Liver (tissue), 9 donors: ENCODE results near the gene ABCG2. TPM values are rescaled to one million over a fixed set of nuclear protein-coding genes. Genes with fewer than 3 reads are reported as not detected.
A peak's percentile ranks its signal among the peaks of the same experiment; 100 is the strongest.

Source experiments
- DNase-seq: peaks from one replicate; pipeline ENCODE4 v3.0.0-alpha.2; 2017; ENCODE audit warnings: low spot score
- H3K27ac ChIP-seq, 2 donors: one replicate each; pipeline ENCODE4 v1.7.0; 2013; ENCODE audit warnings: inconsistent platforms in 2 of 2, low read length in 2 of 2, control low read depth in 1 of 2, low read depth in 1 of 2, mild to moderate bottlenecking in 1 of 2
- H3K27me3 ChIP-seq, 4 donors: one replicate each; pipeline versions ENCODE4 v1.6.1 to v1.7.0; 2013; ENCODE audit warnings: low read length in 3 of 4, inconsistent platforms in 1 of 4, mild to moderate bottlenecking in 1 of 4, moderate library complexity in 1 of 4; ENCODE audit not compliant: control insufficient read depth in 4 of 4, insufficient read depth in 4 of 4
- H3K36me3 ChIP-seq, 4 donors: one replicate each; pipeline versions ENCODE4 v1.6.1 to v1.7.0; 2013; ENCODE audit warnings: low read length in 3 of 4, mild to moderate bottlenecking in 3 of 4, low read depth in 1 of 4, moderate library complexity in 1 of 4; ENCODE audit not compliant: control insufficient read depth in 4 of 4, insufficient read depth in 3 of 4
- H3K4me1 ChIP-seq, 4 donors: one replicate each; pipeline versions ENCODE4 v1.6.1 to v1.7.0; 2013; ENCODE audit warnings: low read length in 3 of 4, mild to moderate bottlenecking in 3 of 4, moderate library complexity in 1 of 4; ENCODE audit not compliant: control insufficient read depth in 4 of 4, insufficient read depth in 4 of 4
- H3K4me3 ChIP-seq, 3 donors: one replicate each; pipeline versions ENCODE4 v1.6.1 to v1.7.0; 2013; ENCODE audit warnings: low read length in 3 of 3, control low read depth in 1 of 3, low read depth in 1 of 3, mild to moderate bottlenecking in 1 of 3
- H3K9ac ChIP-seq, 2 donors: one replicate each; pipeline ENCODE4 v1.7.0; 2013; ENCODE audit warnings: low read length in 2 of 2, mild to moderate bottlenecking in 2 of 2, moderate library complexity in 2 of 2, control low read depth in 1 of 2, low read depth in 1 of 2
- H3K9me3 ChIP-seq, 4 donors: one replicate each; pipeline versions ENCODE4 v1.6.1 to v1.7.0; 2013; ENCODE audit warnings: low read length in 3 of 4; ENCODE audit not compliant: control insufficient read depth in 4 of 4
- ATF3 ChIP-seq: IDR thresholded peaks from 2 replicates; pipeline ENCODE4 v1.6.1; 2016; ENCODE audit warnings: antibody characterized with exemption
- CTCF ChIP-seq: fragments of 150-350 bp; IDR thresholded peaks from 2 replicates; pipeline ENCODE4 v1.5.1; 2017; ENCODE audit warnings: improper control_type of control experiment, low read depth, low read length; ENCODE audit not compliant: missing input control
- FOXA1 ChIP-seq: IDR thresholded peaks from 2 replicates; pipeline ENCODE4 v1.6.1; 2016; ENCODE audit warnings: antibody characterized with exemption
- FOXA2 ChIP-seq: IDR thresholded peaks from 2 replicates; pipeline ENCODE4 v1.6.1; 2016; ENCODE audit warnings: antibody characterized with exemption
- GABPA ChIP-seq, 2 donors: IDR thresholded peaks in 1 of 2; conservative IDR thresholded peaks in 1 of 2; 2 replicates each; pipeline ENCODE4 v1.6.1; 2016; ENCODE audit warnings: antibody characterized with exemption in 2 of 2, mild to moderate bottlenecking in 1 of 2, moderate library complexity in 1 of 2
- HNF4A ChIP-seq, 2 donors: conservative IDR thresholded peaks; 2 replicates each; pipeline ENCODE4 v1.6.1; 2016; ENCODE audit warnings: antibody characterized with exemption in 2 of 2, mild to moderate bottlenecking in 2 of 2
- HNF4G ChIP-seq: IDR thresholded peaks from 2 replicates; pipeline ENCODE4 v1.6.1; 2016; ENCODE audit warnings: antibody characterized with exemption
- JUND ChIP-seq, 2 donors: IDR thresholded peaks; 2 replicates each; pipeline ENCODE4 v1.6.1; 2016; ENCODE audit warnings: antibody characterized with exemption in 2 of 2
- MAX ChIP-seq: IDR thresholded peaks from 2 replicates; pipeline ENCODE4 v1.6.1; 2016; ENCODE audit warnings: antibody characterized with exemption
- NR2F2 ChIP-seq: IDR thresholded peaks from 2 replicates; pipeline ENCODE4 v1.6.1; 2016; ENCODE audit warnings: antibody characterized with exemption
- RAD21 ChIP-seq, 2 donors: IDR thresholded peaks; 2 replicates each; pipeline ENCODE4 v1.6.1; 2016; ENCODE audit warnings: antibody characterized with exemption in 2 of 2, mild to moderate bottlenecking in 2 of 2
- REST ChIP-seq: IDR thresholded peaks from 2 replicates; pipeline ENCODE4 v1.6.1; 2016; ENCODE audit warnings: antibody characterized with exemption, mild to moderate bottlenecking
- RXRA ChIP-seq, 2 donors: IDR thresholded peaks; 2 replicates each; pipeline ENCODE4 v1.6.1; 2017 to 2018; ENCODE audit warnings: antibody characterized with exemption in 2 of 2, mild to moderate bottlenecking in 1 of 2
- SP1 ChIP-seq: IDR thresholded peaks from 2 replicates; pipeline ENCODE4 v1.6.1; 2018; ENCODE audit warnings: antibody characterized with exemption, mild to moderate bottlenecking
- YY1 ChIP-seq: IDR thresholded peaks from 2 replicates; pipeline ENCODE4 v1.6.1; 2016; ENCODE audit warnings: antibody characterized with exemption, mild to moderate bottlenecking
- ZBTB33 ChIP-seq: IDR thresholded peaks from 2 replicates; pipeline ENCODE4 v1.6.1; 2016; ENCODE audit warnings: antibody characterized with exemption
- WGBS: extraction: QIAGEN DNeasy Blood & Tissue Kit; methylation state at CpG from one replicate; pipeline ENCODE4 v1.1.7; 2013; 5-methylcytosine and 5-hydroxymethylcytosine counted together
- polyA plus RNA-seq, 2 donors: library from polyadenylated mRNA; stranded (reverse) in 1 of 2; unstranded in 1 of 2; fragments of 200-250 nt in 1 of 2; fragments of >200 nt in 1 of 2; fragmentation: Nextera tagmentation in 1 of 2; extraction: Ambion mirVana in 1 of 2; gene quantifications; one replicate each; pipeline versions ENCODE4 v1.2.1 to v1.2.3, GENCODE V29; 2013 to 2015
- total RNA-seq, 2 donors: library from RNA; depleted of rRNA; stranded (reverse); fragments of >200 nt; gene quantifications; one replicate each; pipeline ENCODE4 v1.2.3, GENCODE V29; 2014
- donor health status: healthy.
- donor health status: healthy.
- donor health status: healthy.
- donor health status: healthy.
- donor health status: healthy.

ABCG2 gene
- total and polyA plus RNA-seq, 4 donors: 1.9 to 23.6 (median 7.0) TPM

- H3K36me3 ChIP-seq: peaks cover 0 to 3% (median 0%) of the 10 kb centered on the region in 4 donors
- TF ChIP-seq ATF3 (peak; percentile 15), SP1 (no peak), GABPA (IDR thresholded peaks at IDR 0.05 in 1 of 2, conservative IDR thresholded peaks at IDR 0.05 in 1 of 2) (no peak)
- peak overlapping the region in 1 of 2 donors; percentile 55 for H3K27ac ChIP-seq
Observed at GRCh38 chr4:88063634-88064296, 94.7 kb downstream of the ABCG2 start.

GRCh38 chr4:88062843-88063242 is 95.6 kb downstream of the ABCG2 start:
- Histone ChIP-seq H3K9me3 (no peaks in the 10 kb centered on the region), H3K36me3 (peaks cover 0 to 3% (median 0%) of the 10 kb centered on the region in 4 donors), H3K4me1 (peaks cover 13 to 55% (median 39%) of the 10 kb centered on the region in 4 donors), H3K27me3 (no peaks in the 10 kb centered on the region), H3K27ac (peak overlapping the region; percentile 54 to 55), H3K4me3 (no peak overlapping the region), H3K9ac (peak overlapping the region in 1 of 2 donors; percentile 54)
- 37% methylated on average over 1 of the region's 1 CpG for WGBS
- TF ChIP-seq ZBTB33: peak; percentile 67
- TF ChIP-seq MAX: peak; percentile 57
- TF ChIP-seq CTCF: no peak
- TF ChIP-seq RAD21 (IDR thresholded peaks at IDR 0.05): peak; percentile 32 to 50
- TF ChIP-seq FOXA2: peak; percentile 51
- TF ChIP-seq REST: peak; percentile 19
- TF ChIP-seq RXRA (IDR thresholded peaks at IDR 0.05): peak; percentile 92 to 95
- peak; percentile 40 for TF ChIP-seq ATF3
- no peak for TF ChIP-seq NR2F2
- peak; percentile 43 for TF ChIP-seq FOXA1
- peak; percentile 98 to 99 for TF ChIP-seq HNF4A (conservative IDR thresholded peaks at IDR 0.05)
- peak; percentile 88 for TF ChIP-seq SP1
- TF ChIP-seq JUND (IDR thresholded peaks at IDR 0.05): peak; percentile 63 to 80
- TF ChIP-seq GABPA (IDR thresholded peaks at IDR 0.05 in 1 of 2, conservative IDR thresholded peaks at IDR 0.05 in 1 of 2): no peak
- peak; percentile 90 for TF ChIP-seq HNF4G
- TF ChIP-seq YY1: peak; percentile 17
- DNase-seq: no peak

More at GRCh38 chr4:88063634-88064296, 94.7 kb downstream of the ABCG2 start:
- peaks cover 13 to 55% (median 39%) of the 10 kb centered on the region in 4 donors for H3K4me1 ChIP-seq
- no peak for DNase-seq
- no peaks in the 10 kb centered on the region for H3K27me3 ChIP-seq
- WGBS: 46% methylated on average over 5 of the region's 5 CpGs
- no peak overlapping the region for H3K4me3 ChIP-seq
- no peak overlapping the region for H3K9ac ChIP-seq
- H3K9me3 ChIP-seq: no peaks in the 10 kb centered on the region
